Measurements from ENCODE around the gene GPRIN3. TPM values are rescaled to one million over a fixed set of nuclear protein-coding genes. Genes with fewer than 3 reads are reported as not detected.

GPRIN3 gene
- total and polyA plus RNA-seq, 2 of the 13 experiments (the other 11 are each of a cell fraction or from before 2014, with no cell fraction given), result not detected

DNA sequence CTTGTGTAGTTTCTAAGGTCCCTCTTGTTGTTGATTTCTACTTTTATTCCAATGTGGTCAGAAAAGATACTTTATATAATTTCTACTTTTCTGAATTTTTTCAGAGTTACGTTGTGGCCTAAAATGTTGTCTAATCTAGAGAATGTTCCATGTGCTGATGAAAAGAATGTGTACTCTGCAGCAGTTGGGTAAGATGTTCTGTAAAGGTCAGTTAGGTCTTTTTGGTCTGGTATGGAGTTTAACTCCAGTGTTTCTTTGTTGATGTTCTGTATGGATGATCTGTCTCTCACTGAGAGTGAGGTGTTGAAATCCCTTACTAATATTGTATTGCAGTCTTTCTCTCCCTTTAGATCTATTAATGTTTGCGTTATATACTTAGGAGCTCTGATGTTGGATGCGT, 37.0 kb upstream of the GPRIN3 start:
- in situ Hi-C loops (cut with HindIII; ENCODE audit: extremely low pct_ligation_motif_present, low pct_unique_long_range_greater_than_20kb), result no loop called here
- no peaks in the 10 kb centered on the region for H3K36me3 ChIP-seq (replicated peaks in 1 of 2; ENCODE audit: control insufficient read depth in 1 of 2, insufficient read depth in 2 of 2, low read length in 2 of 2)
- ChIA-PET CTCF (ENCODE audit: low intra/inter-chr PET ratio, low total read pairs) (no interaction called here), POLR2A (no interaction called here)
- H2AFZ ChIP-seq (ENCODE audit: low read length), result no peak overlapping the region
- H3K79me2 ChIP-seq (ENCODE audit: insufficient read depth, low read length), result no peaks in the 10 kb centered on the region
- no peaks in the 10 kb centered on the region for H4K20me1 ChIP-seq (ENCODE audit: insufficient read depth, low read length)
- no peaks in the 10 kb centered on the region for H3K27me3 ChIP-seq (ENCODE audit: control insufficient read depth in 1 of 2, insufficient read depth in 2 of 2, low read length in 2 of 2)
- 31% methylated on average over 3 of the region's 3 CpGs for WGBS (ENCODE audit: low lambda C conversion rate)
- H3K9me3 ChIP-seq (ENCODE audit: low read length), result 0 out of 2 replicates have a peak, but pooled peaks cover 4% of the 10 kb centered on the region
- DNase-seq (ENCODE audit: low spot score) (no peak), ATAC-seq (no peak), FAIRE-seq (no peak)
- H3K4me1 ChIP-seq (ENCODE audit: insufficient read depth, low read length), result no peaks in the 10 kb centered on the region
- no peak overlapping the region for H3K4me2 ChIP-seq (ENCODE audit: low read depth, low read length)
- intact Hi-C loops (cut with micrococcal nuclease; ENCODE audit: unreplicated experiment), result no loop called here
- no peak overlapping the region for H3K4me3 ChIP-seq (replicated peaks in 1 of 3; ENCODE audit: insufficient read depth in 1 of 3, low read depth in 2 of 3, low read length in 3 of 3)
- BruUV-seq (replicated peaks), result no TSS peak
- no peak overlapping the region for H3K27ac ChIP-seq (ENCODE audit: extremely low read length, insufficient read depth, low read length)
- H3K9ac ChIP-seq (ENCODE audit: insufficient read depth, low read depth, low read length), result no peak overlapping the region
- TF ChIP-seq, protein P1, sequence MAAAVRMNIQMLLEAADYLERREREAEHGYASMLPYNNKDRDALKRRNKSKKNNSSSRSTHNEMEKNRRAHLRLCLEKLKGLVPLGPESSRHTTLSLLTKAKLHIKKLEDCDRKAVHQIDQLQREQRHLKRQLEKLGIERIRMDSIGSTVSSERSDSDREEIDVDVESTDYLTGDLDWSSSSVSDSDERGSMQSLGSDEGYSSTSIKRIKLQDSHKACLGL (CRISPR knock-in tag; IDR thresholded peaks at IDR 0.05), result no peak
- no peak for TF ChIP-seq KLF15 (CRISPR knock-in tag; IDR thresholded peaks at IDR 0.05; ENCODE audit: borderline replicate concordance)

DNA sequence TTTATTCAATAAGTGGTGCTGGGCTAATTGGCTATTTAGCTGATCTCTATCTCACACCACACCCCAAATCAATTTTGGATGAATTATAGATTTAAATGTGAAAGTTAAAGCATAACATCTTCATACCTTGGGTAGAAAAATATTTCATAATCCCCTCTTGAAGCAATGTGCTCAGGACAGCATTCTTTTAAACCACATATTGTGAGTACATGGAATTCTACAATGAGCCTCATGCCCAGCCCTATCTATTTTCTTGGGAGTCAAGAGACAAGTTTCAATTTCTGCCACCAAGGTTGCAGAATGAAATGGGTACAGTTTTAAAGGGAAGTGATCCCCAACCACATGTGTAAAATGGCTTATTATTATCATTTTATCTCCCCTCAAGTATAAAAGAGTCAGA, 30.6 kb upstream of the GPRIN3 start:
- BruUV-seq (replicated peaks), result no TSS peak
- H4K20me1 ChIP-seq (ENCODE audit: insufficient read depth, low read length), result no peaks in the 10 kb centered on the region
- no peak for FAIRE-seq
- TF ChIP-seq, protein P2, sequence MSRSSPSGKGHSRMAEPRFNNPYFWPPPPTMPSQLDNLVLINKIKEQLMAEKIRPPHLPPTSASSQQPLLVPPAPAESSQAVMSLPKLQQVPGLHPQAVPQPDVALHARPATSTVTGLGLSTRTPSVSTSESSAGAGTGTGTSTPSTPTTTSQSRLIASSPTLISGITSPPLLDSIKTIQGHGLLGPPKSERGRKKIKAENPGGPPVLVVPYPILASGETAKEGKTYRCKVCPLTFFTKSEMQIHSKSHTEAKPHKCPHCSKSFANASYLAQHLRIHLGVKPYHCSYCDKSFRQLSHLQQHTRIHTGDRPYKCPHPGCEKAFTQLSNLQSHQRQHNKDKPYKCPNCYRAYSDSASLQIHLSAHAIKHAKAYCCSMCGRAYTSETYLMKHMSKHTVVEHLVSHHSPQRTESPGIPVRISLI (CRISPR knock-in tag; IDR thresholded peaks at IDR 0.05; ENCODE audit: borderline replicate concordance), result no peak
- no peak for TF ChIP-seq ZSCAN25 (CRISPR knock-in tag; IDR thresholded peaks at IDR 0.05)
- TF ChIP-seq, protein P3, sequence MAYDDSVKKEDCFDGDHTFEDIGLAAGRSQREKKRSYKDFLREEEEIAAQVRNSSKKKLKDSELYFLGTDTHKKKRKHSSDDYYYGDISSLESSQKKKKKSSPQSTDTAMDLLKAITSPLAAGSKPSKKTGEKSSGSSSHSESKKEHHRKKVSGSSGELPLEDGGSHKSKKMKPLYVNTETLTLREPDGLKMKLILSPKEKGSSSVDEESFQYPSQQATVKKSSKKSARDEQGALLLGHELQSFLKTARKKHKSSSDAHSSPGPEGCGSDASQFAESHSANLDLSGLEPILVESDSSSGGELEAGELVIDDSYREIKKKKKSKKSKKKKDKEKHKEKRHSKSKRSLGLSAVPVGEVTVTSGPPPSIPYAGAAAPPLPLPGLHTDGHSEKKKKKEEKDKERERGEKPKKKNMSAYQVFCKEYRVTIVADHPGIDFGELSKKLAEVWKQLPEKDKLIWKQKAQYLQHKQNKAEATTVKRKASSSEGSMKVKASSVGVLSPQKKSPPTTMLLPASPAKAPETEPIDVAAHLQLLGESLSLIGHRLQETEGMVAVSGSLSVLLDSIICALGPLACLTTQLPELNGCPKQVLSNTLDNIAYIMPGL (CRISPR knock-in tag; IDR thresholded peaks at IDR 0.05; ENCODE audit: borderline replicate concordance in 1 of 2, low read depth in 1 of 2), result no peak
- TF ChIP-seq IRF2 (CRISPR knock-in tag; IDR thresholded peaks at IDR 0.05), result no peak
- TF ChIP-seq, protein P4, sequence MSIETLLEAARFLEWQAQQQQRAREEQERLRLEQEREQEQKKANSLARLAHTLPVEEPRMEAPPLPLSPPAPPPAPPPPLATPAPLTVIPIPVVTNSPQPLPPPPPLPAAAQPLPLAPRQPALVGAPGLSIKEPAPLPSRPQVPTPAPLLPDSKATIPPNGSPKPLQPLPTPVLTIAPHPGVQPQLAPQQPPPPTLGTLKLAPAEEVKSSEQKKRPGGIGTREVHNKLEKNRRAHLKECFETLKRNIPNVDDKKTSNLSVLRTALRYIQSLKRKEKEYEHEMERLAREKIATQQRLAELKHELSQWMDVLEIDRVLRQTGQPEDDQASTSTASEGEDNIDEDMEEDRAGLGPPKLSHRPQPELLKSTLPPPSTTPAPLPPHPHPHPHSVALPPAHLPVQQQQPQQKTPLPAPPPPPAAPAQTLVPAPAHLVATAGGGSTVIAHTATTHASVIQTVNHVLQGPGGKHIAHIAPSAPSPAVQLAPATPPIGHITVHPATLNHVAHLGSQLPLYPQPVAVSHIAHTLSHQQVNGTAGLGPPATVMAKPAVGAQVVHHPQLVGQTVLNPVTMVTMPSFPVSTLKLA (IDR thresholded peaks at IDR 0.05), result no peak
- no peak for TF ChIP-seq GABPB1 (CRISPR knock-in tag; IDR thresholded peaks at IDR 0.05)
- no peak for TF ChIP-seq ZNF841 (CRISPR knock-in tag; IDR thresholded peaks at IDR 0.05; ENCODE audit: borderline replicate concordance)
- TF ChIP-seq, protein P5, sequence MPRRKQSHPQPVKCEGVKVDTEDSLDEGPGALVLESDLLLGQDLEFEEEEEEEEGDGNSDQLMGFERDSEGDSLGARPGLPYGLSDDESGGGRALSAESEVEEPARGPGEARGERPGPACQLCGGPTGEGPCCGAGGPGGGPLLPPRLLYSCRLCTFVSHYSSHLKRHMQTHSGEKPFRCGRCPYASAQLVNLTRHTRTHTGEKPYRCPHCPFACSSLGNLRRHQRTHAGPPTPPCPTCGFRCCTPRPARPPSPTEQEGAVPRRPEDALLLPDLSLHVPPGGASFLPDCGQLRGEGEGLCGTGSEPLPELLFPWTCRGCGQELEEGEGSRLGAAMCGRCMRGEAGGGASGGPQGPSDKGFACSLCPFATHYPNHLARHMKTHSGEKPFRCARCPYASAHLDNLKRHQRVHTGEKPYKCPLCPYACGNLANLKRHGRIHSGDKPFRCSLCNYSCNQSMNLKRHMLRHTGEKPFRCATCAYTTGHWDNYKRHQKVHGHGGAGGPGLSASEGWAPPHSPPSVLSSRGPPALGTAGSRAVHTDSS (CRISPR knock-in tag; conservative IDR thresholded peaks at IDR 0.05), result no peak
- no peak for TF ChIP-seq ZSCAN30 (CRISPR knock-in tag; IDR thresholded peaks at IDR 0.05)
- no peak for TF ChIP-seq ZFX (CRISPR knock-in tag; IDR thresholded peaks at IDR 0.05; ENCODE audit: low read depth)

More for the DNA sequence above, 30.6 kb upstream of the GPRIN3 start:
- H3K79me2 ChIP-seq (ENCODE audit: insufficient read depth, low read length), result no peaks in the 10 kb centered on the region
- DNase-seq (ENCODE audit: low spot score) (no peak), ATAC-seq (no peak)
- H3K4me3 ChIP-seq (replicated peaks in 1 of 3; ENCODE audit: insufficient read depth in 1 of 3, low read depth in 2 of 3, low read length in 3 of 3), result no peak overlapping the region
- H2AFZ ChIP-seq (ENCODE audit: low read length), result no peak overlapping the region
- H3K4me1 ChIP-seq (ENCODE audit: insufficient read depth, low read length), result no peaks in the 10 kb centered on the region
- intact Hi-C loops (cut with micrococcal nuclease; ENCODE audit: unreplicated experiment) (no loop called here), in situ Hi-C loops (cut with HindIII; ENCODE audit: extremely low pct_ligation_motif_present, low pct_unique_long_range_greater_than_20kb) (no loop called here)
- H3K27ac ChIP-seq (ENCODE audit: extremely low read length, insufficient read depth, low read length), result no peak overlapping the region
- CTCF ChIA-PET (ENCODE audit: low intra/inter-chr PET ratio, low total read pairs), result no interaction called here
- H3K36me3 ChIP-seq (replicated peaks in 1 of 2; ENCODE audit: control insufficient read depth in 1 of 2, insufficient read depth in 2 of 2, low read length in 2 of 2), result no peaks in the 10 kb centered on the region
- H3K9ac ChIP-seq (ENCODE audit: insufficient read depth, low read depth, low read length), result no peak overlapping the region
- no peaks in the 10 kb centered on the region for H3K9me3 ChIP-seq (ENCODE audit: low read length)
- no peak overlapping the region for H3K4me2 ChIP-seq (ENCODE audit: low read depth, low read length)
- H3K27me3 ChIP-seq (ENCODE audit: control insufficient read depth in 1 of 2, insufficient read depth in 2 of 2, low read length in 2 of 2), result no peaks in the 10 kb centered on the region
- POLR2A ChIA-PET, result no interaction called here

All from HepG2 (cell line).